Measurements from ENCODE around the gene FAM171A1.
"Not testable (repeated sequence)": the region's sequence is repeated elsewhere in the genome, so short reads cannot be mapped to it uniquely, and the experiment has no call there.

Gene FAM171A1

DNA sequence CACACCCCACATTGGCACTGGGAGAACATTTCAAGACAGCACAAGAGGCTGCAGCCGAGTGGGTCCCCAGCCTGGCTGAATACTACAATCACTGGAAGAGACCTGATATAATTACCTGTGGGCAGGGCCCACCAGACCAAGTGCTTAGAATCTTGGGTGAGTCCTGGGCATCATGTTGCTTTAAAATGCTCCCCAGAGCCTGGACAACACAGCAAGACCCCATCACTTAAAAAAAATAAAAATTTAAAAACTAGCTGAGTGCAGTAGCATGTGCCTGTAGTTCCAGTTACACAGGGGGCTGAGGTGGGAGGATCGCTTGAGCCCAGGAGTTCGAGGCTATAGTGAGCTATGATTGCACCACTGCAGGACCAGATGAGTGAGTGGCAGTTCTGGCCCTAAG lies 28.1 kb downstream of the FAM171A1 start:
- Histone ChIP-seq H3K4me3 (ENCODE audit: low read length) (no peak overlapping the region), H3K9me3 (ENCODE audit: insufficient read depth, low read depth, low read length) (no peaks in the 10 kb centered on the region), H3K27me3 (ENCODE audit: insufficient read depth, low read length) (no peaks in the 10 kb centered on the region), H3K27ac (ENCODE audit: low read depth, low read length) (no peak overlapping the region), H3K4me1 (ENCODE audit: insufficient read depth, low read length) (peaks cover 12% of the 10 kb centered on the region), H3K9ac (ENCODE audit: low read depth, low read length) (no peak overlapping the region), H3K36me3 (ENCODE audit: insufficient read depth, low read length) (no peaks in the 10 kb centered on the region)
- 92% methylated on average over 3 of the region's 3 CpGs for WGBS

DNA sequence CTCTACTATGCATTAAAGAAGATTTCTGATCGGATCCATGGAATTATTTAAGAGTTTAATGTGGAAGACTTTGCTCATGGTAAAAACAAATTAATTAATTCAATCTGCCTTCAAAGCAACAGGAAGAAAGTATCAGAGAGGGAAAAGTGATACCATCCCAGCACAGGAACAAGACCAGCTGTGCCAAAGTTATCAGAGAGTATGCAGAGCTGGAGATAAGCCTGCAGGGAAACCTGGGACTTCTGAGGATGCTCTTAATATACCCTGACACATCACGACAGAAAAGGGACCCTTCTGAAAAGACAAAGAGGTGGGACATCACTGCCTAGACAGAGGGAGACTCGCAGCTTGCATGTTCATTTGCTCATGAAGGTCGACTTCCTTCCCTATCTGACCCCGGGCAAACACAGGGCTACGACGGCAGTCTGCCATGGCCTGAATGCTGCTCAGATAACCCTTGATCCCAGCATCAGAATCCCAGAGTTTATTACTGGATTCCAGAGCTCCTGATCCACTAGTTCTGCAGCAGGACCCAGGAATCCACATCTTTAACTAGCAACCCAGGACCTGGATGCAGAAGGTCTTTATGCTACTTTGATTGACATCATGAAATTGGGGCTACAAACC lies 29.5 kb downstream of the FAM171A1 start:
- Histone ChIP-seq H3K4me1 (ENCODE audit: insufficient read depth, low read length) (peaks cover 12% of the 10 kb centered on the region), H3K27ac (ENCODE audit: low read depth, low read length) (no peak overlapping the region), H3K9ac (ENCODE audit: low read depth, low read length) (no peak overlapping the region), H3K27me3 (ENCODE audit: insufficient read depth, low read length) (no peaks in the 10 kb centered on the region), H3K36me3 (ENCODE audit: insufficient read depth, low read length) (no peaks in the 10 kb centered on the region), H3K9me3 (ENCODE audit: insufficient read depth, low read depth, low read length) (no peaks in the 10 kb centered on the region), H3K4me3 (ENCODE audit: low read length) (no peak overlapping the region)
- 83% methylated on average over 7 of the region's 7 CpGs for WGBS

DNA sequence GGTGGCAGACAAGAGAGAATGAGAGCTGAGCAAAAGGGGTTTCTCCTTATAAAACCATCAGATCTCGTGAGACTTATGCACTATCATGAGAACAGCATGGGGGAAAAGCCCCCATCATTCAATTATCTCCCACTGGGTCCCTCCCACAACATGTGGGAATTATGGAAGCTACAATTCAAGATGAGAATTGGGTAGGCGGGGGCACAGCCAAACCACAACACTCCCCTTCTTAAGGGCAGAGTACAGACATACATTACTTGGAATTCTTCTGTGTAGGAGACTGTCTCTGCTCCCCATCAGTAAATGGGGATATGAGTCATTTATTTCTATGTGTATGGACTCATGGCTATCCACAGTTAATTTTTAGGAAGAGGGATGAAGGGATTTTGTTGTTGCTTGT lies 31.2 kb downstream of the FAM171A1 start:
- WGBS: 100% methylated on average over 1 of the region's 2 CpGs
- Histone ChIP-seq H3K36me3 (ENCODE audit: insufficient read depth, low read length) (no peaks in the 10 kb centered on the region), H3K27ac (ENCODE audit: low read depth, low read length) (no peak overlapping the region), H3K9me3 (ENCODE audit: insufficient read depth, low read depth, low read length) (no peaks in the 10 kb centered on the region), H3K9ac (ENCODE audit: low read depth, low read length) (no peak overlapping the region), H3K4me3 (ENCODE audit: low read length) (no peak overlapping the region), H3K27me3 (ENCODE audit: insufficient read depth, low read length) (no peaks in the 10 kb centered on the region), H3K4me1 (ENCODE audit: insufficient read depth, low read length) (peaks cover 2% of the 10 kb centered on the region)

DNA sequence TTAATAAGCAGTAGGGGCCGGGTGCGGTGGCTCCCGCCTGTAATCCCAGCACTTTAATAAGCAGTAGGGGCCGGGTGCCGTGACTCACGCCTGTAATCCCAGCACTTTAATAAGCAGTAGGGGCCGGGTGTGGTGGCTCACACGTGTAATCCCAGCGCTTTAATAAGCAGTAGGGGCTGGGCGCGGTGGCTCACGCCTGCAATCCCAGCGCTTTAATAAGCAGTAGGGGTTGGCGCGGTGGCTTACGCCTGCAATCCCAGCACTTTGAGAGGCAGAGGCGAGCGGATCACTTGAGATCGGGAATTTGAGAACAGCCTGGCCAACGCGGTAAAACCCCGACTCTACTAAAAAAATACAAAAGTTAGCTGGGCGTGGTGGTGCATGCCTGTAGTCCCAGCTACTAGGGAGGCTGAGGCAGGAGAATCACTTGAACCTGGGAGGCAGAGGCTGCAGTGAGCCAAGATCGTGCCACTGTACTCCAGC lies 33.6 kb downstream of the FAM171A1 start:
- H3K9ac ChIP-seq (ENCODE audit: low read depth, low read length); H3K9me3 ChIP-seq (ENCODE audit: insufficient read depth, low read depth, low read length); H3K36me3 ChIP-seq (ENCODE audit: insufficient read depth, low read length); H3K27ac ChIP-seq (ENCODE audit: low read depth, low read length); H3K4me1 ChIP-seq (ENCODE audit: insufficient read depth, low read length); H3K27me3 ChIP-seq (ENCODE audit: insufficient read depth, low read length); H3K4me3 ChIP-seq (ENCODE audit: low read length): not testable (repeated sequence)
- 95% methylated on average over 24 of the region's 24 CpGs for whole genome bisulfite sequencing

DNA sequence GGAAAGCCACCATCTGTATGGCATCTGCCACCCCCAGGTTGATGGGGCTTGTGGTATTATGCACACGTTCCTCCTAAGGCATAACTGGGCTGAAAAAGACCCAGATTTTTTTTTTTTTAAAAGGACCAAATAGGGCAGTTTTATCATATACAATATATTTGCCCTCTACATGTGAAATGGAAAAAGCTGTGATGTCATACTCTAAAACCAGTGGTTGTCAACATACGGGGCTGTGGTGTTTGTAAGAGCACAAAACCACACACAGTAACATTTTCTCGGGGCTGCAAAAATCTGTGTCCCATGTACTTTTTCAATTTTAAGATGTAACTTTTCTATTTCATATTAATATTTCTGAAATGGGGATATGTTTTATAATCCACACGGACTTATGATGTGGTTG lies 34.9 kb downstream of the FAM171A1 start:
- no peaks in the 10 kb centered on the region for H3K36me3 ChIP-seq (ENCODE audit: insufficient read depth, low read length)

DNA sequence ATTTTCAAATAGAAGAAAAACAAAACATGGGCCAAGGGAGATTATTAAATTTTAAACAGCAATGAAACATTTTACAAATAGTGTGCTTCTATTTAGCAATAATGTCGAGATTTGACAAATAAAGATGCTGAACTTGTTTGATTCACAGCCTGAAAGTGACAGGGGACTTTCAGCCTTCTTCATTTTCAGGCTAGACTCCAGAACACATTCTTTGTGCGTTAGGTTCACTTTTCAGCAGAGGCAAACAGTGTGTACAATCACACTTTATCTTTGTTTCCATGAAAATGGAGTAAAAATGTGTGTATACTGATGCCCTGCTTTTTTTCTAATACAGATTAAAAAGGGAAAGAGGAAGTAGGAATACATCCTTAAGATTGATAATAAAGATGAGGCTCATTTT lies 35.6 kb downstream of the FAM171A1 start:
- H3K9ac ChIP-seq (ENCODE audit: low read depth, low read length): no peak overlapping the region
- WGBS: 97% methylated on average over 2 of the region's 2 CpGs
- no peaks in the 10 kb centered on the region for H3K27me3 ChIP-seq (ENCODE audit: insufficient read depth, low read length)
- H3K4me3 ChIP-seq (ENCODE audit: low read length): no peak overlapping the region
- H3K36me3 ChIP-seq (ENCODE audit: insufficient read depth, low read length): no peaks in the 10 kb centered on the region
- H3K27ac ChIP-seq (ENCODE audit: low read depth, low read length): no peak overlapping the region
- peaks cover 6% of the 10 kb centered on the region; the same call in 1 of the 2 replicates for H3K4me1 ChIP-seq (ENCODE audit: insufficient read depth, low read length)
- no peaks in the 10 kb centered on the region for H3K9me3 ChIP-seq (ENCODE audit: insufficient read depth, low read depth, low read length)

More for the DNA sequence above, 34.9 kb downstream of the FAM171A1 start:
- WGBS: 67% methylated on average over 1 of the region's 4 CpGs
- no peaks in the 10 kb centered on the region for H3K9me3 ChIP-seq (ENCODE audit: insufficient read depth, low read depth, low read length)
- H3K9ac ChIP-seq (ENCODE audit: low read depth, low read length): no peak overlapping the region
- no peaks in the 10 kb centered on the region for H3K27me3 ChIP-seq (ENCODE audit: insufficient read depth, low read length)
- H3K4me1 ChIP-seq (ENCODE audit: insufficient read depth, low read length): peaks cover 6% of the 10 kb centered on the region; the same call in 1 of the 2 replicates
- no peak overlapping the region for H3K27ac ChIP-seq (ENCODE audit: low read depth, low read length)
- H3K4me3 ChIP-seq (ENCODE audit: low read length): no peak overlapping the region

DNA sequence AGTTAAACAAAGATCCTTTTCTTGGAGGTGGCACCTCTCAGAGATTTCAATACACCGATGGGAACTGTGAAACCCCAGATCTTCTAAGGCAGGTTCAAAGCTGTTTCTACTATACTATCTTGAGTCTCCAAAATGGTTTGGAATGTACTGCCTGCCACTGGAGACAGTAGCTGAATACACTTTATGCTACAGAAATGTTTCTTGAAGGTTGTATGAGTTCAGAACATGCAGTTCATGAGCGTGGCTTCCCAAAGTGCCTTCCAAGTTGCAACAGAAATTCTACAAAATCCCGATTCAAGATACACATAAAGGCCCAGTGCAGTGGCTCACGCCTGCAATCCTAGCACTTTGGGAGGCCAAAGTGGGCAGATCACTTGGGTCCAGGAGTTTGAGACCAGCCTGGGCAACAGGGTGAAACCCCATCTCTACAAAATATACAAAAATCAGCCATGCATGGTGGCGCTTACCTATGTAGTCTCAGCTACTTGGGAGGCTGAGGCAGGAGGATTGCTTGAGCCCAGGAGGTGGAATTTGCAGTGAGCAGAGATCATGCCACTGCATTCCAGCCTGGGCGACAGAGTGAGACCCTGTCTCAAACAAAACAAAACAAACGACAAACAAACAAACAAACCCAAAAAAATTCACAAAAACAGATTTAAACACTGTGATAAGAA lies 36.3 kb downstream of the FAM171A1 start:
- H3K9ac ChIP-seq (ENCODE audit: low read depth, low read length): no peak overlapping the region
- H3K4me1 ChIP-seq (ENCODE audit: insufficient read depth, low read length): peaks cover 6% of the 10 kb centered on the region; the same call in 1 of the 2 replicates

DNA sequence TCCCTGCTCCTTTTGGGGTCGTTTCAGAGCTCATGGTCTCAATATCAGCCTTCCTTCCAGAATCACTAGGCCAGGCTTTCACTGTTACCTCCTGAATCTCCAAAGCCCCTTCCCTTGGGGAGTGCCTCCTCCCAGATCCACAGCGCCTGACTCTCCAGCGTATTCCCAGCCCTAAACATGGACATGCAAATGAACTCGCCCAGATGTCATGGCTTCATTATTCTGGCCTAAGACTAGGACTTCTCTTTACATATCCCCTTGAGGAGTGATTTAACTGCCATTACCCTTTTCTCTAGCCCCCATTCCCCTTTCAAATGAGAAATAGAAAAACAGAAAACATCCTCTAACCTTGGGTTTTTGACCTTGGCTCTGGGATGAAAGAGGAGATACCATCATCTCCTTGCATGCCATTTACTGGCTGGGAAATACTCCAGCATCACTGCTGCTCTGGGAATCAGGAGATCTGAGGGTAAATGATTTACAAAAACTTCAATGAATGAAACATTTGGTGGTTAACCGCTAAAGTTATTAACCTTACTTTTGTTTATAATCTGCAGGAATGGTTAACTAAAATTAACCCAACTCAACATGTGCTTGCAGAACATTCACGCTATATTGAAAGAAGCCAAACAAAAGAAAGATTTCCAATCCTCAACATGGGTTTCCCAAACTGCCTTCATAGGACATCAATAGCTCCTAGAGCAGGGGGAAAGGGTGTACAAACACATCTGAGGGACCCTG lies 37.0 kb downstream of the FAM171A1 start:
- Histone ChIP-seq H3K27ac (ENCODE audit: low read depth, low read length) (no peak overlapping the region), H3K36me3 (ENCODE audit: insufficient read depth, low read length) (no peaks in the 10 kb centered on the region), H3K4me3 (ENCODE audit: low read length) (no peak overlapping the region), H3K27me3 (ENCODE audit: insufficient read depth, low read length) (no peaks in the 10 kb centered on the region), H3K9ac (ENCODE audit: low read depth, low read length) (no peak overlapping the region), H3K9me3 (ENCODE audit: insufficient read depth, low read depth, low read length) (no peaks in the 10 kb centered on the region), H3K4me1 (ENCODE audit: insufficient read depth, low read length) (peaks cover 6% of the 10 kb centered on the region; the same call in 1 of the 2 replicates)
- 75% methylated on average over 5 of the region's 6 CpGs for WGBS

More for the DNA sequence above, 36.3 kb downstream of the FAM171A1 start:
- Histone ChIP-seq H3K27ac (ENCODE audit: low read depth, low read length) (no peak overlapping the region), H3K36me3 (ENCODE audit: insufficient read depth, low read length) (no peaks in the 10 kb centered on the region), H3K4me3 (ENCODE audit: low read length) (no peak overlapping the region), H3K9me3 (ENCODE audit: insufficient read depth, low read depth, low read length) (no peaks in the 10 kb centered on the region), H3K27me3 (ENCODE audit: insufficient read depth, low read length) (no peaks in the 10 kb centered on the region)
- WGBS: 87% methylated on average over 7 of the region's 7 CpGs

DNA sequence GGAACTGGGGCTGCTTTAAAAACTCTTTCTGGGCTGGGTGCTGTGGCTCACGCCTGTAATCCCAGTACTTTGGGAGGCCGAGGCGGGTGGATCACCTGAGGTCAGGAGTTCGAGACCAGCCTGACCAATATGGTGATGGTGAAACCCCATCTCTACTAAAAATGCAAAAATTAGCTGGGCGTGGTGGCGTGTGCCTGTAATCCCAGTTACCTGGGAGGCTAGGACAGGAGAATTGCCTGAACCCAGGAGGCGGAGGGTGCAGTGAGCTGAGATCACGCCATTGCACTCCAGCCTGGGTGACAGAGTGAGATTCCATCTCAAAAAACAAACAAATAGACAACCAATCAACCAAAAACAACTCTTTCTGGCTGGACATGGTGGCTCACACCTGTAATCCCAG lies 37.9 kb downstream of the FAM171A1 start:
- not testable (repeated sequence) for H3K4me1 ChIP-seq (ENCODE audit: insufficient read depth, low read length); H3K9me3 ChIP-seq (ENCODE audit: insufficient read depth, low read depth, low read length); H3K4me3 ChIP-seq (ENCODE audit: low read length); H3K9ac ChIP-seq (ENCODE audit: low read depth, low read length); H3K27me3 ChIP-seq (ENCODE audit: insufficient read depth, low read length); H3K27ac ChIP-seq (ENCODE audit: low read depth, low read length); H3K36me3 ChIP-seq (ENCODE audit: insufficient read depth, low read length)
- 91% methylated on average over 8 of the region's 8 CpGs for WGBS

DNA sequence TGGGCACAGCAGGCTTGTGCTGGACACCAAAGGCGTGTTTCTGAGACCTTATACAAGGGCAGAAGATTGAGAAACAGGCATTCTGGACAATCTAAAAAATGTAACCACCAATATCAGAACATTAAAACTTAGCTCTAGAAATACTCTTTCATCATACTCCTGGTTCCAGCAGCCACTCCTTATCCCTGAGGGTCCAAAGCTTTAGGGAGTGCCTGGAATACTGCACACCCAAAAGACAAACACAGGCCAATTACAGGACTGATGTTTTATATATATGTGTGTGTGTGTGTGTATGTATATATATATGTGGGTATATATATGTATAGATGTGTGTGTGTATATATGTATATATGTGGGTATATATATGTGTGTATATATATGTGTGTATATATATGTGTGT lies 39.6 kb downstream of the FAM171A1 start:
- no peak overlapping the region for H3K4me3 ChIP-seq (ENCODE audit: low read length)
- H3K27ac ChIP-seq (ENCODE audit: low read depth, low read length): no peak overlapping the region
- no peaks in the 10 kb centered on the region for H3K36me3 ChIP-seq (ENCODE audit: insufficient read depth, low read length)
- H3K4me1 ChIP-seq (ENCODE audit: insufficient read depth, low read length): peaks cover 6% of the 10 kb centered on the region; the same call in 1 of the 2 replicates
- H3K9me3 ChIP-seq (ENCODE audit: insufficient read depth, low read depth, low read length): no peaks in the 10 kb centered on the region
- no peak overlapping the region for H3K9ac ChIP-seq (ENCODE audit: low read depth, low read length)
- H3K27me3 ChIP-seq (ENCODE audit: insufficient read depth, low read length): no peaks in the 10 kb centered on the region
- 95% methylated on average over 1 of the region's 1 CpG for WGBS

DNA sequence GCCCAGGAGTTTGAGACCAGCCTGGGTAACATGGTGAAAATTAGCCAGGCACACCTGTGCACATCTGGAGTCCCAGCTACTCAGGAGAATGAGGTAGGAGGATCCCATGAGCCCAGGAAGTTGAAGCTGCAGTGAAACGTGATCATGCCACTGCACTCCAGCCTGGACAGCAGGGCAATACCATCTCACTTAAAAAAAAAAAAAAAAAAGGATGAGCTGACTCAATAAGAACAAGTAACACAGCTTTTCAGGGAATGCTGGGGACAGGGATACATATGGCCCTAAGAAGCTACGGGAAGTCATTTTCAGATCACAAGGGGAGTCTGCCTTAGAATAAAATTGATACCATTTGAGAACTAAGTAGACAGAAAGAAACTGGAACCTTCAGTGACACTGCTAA lies 41.7 kb downstream of the FAM171A1 start:
- H3K4me1 ChIP-seq (ENCODE audit: insufficient read depth, low read length): peaks cover 8% of the 10 kb centered on the region
- no peak overlapping the region for H3K9ac ChIP-seq (ENCODE audit: low read depth, low read length)
- no peaks in the 10 kb centered on the region for H3K9me3 ChIP-seq (ENCODE audit: insufficient read depth, low read depth, low read length)
- WGBS: 74% methylated on average over 2 of the region's 2 CpGs
- no peak overlapping the region for H3K27ac ChIP-seq (ENCODE audit: low read depth, low read length)
- no peaks in the 10 kb centered on the region for H3K27me3 ChIP-seq (ENCODE audit: insufficient read depth, low read length)
- no peaks in the 10 kb centered on the region for H3K36me3 ChIP-seq (ENCODE audit: insufficient read depth, low read length)
- no peak overlapping the region for H3K4me3 ChIP-seq (ENCODE audit: low read length)

All from HUES64 (cell line).